ENCODE results near the gene ME3.

The ME3 gene

DNA sequence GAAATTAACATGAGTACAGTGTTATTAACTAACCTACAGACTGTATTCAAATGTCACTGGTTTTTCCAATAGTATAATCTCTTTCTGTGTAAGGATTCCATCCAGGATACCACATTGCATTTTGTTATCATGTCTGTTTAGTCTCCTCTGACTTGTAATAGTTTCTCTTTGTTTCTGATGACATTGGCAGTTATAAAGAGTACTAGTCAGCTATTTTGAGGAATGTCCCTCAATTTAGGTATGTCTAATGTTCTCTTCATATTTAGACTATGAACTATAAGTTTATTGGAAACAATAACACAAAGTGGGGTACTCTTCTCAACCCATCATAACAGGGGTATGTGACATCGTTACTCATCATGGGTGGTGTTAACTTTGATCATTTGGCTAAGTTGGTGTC is 20.3 kb upstream of the ME3 start:
- DNase-seq (ENCODE audit: low read depth in 2 of 2), result no peak

DNA sequence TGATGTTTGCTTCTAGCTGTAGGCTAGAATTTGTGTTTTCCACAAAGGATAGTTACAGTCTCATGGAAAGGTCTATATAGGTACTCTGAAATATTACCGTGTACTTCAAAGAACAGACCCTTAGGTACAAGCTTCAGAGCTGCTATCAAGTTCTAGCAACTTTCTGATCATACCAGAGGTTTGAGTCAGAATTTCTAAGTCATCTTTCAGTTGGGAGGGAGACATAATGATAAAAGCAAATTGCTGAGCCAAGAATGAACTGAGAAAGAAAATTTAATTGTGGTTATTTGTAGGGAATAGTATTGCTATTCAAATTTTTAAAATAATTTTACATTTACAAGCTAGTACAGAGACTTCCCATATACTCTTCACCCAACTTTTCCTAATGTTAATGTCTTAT is 19.9 kb upstream of the ME3 start:
- no peak for DNase-seq (ENCODE audit: low read depth in 2 of 2)

DNA sequence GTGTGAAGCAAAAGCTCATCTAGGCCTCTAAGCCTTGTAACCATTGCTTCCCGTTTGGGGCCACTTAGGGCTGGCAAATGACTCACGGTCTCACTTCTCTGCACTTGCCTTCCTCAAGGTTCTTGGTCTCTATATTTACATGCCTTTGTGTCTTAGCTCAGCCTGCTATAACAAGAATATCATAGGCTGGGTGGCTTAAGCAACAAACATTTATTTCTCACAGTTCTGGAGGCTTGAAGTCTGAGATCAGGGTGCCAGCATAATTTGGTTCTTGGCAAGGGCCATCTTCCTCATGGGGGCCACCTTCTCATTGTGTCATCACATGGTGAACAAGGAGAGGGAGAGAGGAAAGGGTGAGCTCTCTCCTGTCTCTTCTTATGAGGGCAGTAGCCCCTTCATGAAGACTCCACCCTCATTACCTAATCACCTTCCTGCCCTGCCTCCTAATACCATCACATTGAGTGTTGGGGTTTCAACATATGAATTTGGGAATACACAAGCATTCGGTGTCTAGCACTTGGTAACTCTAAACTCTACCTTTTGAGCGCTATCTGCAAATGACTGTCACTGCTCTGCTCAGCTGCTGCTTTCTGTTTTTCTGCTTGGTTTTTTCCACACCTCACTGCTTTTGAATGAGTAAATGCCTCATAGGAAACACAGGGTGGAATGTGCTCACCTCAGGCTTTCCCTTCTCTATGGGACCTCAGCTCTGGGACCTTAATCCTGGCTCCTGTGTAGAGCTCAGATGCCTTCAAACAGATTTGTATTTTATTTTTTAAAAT is 16.2 kb upstream of the ME3 start:
- no peak for DNase-seq (ENCODE audit: low read depth in 2 of 2)

DNA sequence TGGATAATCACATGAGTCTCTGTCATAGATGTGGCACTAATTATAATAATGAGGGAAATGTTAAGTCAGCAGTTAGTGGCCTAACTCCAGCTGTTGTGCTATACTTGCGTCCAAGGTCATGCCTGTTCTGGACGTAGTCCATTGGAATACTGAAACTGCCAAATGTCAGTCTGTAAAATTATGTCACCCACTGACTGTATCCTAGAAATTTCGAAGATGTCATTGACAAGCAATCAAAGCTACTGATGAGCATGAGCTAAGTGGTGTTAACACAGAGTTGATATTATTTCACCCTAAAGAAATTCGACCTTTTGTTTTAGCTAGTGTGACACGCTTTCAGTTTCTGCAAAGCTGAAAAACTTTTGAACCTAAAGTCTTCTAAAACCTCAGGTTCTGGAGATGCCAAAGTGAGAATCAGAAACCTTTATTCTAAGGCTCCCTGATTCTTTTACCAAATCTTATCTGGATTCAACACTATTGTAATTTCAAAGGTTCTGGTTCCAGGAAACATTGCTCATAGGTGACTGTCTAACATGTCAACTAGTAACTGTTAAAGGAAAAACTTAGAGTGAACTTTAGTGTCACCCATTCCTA is 14.9 kb upstream of the ME3 start:
- no peak for DNase-seq (ENCODE audit: low read depth in 2 of 2)

DNA sequence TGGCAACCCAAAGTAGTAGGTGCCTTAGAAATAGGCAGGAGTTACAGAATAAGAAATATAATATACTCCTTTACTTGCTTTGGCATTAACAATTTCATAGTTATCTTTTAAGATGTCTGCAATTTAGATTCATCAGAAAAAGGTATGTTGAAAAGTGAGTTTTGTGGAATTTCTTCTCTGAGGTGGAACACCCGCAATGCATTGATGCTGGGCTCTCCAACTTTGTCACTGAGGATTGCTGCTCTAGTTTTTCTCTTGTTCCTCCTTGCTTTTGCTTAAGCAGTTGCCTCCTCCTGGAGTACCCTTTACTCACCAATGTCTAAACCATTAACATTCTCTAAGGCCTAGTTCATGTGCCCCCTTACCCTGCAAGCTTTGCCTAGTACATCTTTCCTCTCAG is 14.1 kb upstream of the ME3 start:
- no peak for DNase-seq (ENCODE audit: low read depth in 2 of 2)

DNA sequence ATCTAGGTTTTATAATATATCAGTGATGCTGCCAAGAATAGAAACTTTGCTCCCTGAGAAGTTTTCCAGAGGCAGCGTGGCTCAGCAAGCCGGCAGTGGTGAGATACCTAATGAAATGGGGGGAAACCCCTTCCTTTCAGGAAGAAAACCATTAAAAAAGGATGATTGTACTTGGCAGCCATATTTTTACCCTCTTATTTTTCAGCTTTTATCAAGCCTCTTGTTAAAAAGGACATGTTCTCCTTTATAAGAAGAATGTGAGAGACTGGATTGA is 9.0 kb upstream of the ME3 start:
- DNase-seq (ENCODE audit: low read depth in 2 of 2), result no peak

DNA sequence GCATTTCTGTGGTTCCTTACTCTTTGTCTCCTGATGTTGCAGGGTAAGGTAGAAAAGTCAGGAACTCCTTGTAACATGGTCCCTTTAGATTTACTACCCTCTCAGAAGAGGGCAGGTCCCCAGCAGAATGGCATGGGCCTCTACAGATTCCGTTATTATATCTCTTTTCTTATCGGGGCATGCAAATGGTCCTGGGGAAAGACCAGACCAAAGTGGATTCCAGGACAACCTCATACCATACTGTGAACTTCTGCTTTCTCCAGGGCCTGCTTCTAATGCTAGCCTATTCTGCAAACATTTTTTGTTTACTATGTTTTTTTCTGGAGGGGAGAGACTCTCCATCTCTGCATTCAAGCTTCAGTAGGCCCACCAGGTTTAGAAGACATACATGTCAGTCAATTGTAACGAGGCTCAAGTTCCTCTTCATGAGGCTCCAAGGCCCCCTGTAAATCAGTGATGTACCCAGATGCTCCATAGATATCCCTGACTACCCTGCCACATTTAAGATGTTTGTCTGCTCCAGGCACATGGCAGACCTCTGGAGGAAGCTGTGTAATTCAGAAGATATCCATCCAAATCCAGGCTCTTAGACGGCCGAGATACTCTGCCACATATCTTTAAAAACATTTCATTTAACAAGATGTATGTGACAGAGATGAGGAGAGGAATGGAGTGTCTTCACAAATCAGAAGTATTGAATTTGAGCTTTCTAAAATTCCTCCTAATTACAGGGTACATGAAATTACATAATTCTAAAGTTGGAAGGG is 8.5 kb upstream of the ME3 start:
- DNase-seq (ENCODE audit: low read depth in 2 of 2), result no peak

DNA sequence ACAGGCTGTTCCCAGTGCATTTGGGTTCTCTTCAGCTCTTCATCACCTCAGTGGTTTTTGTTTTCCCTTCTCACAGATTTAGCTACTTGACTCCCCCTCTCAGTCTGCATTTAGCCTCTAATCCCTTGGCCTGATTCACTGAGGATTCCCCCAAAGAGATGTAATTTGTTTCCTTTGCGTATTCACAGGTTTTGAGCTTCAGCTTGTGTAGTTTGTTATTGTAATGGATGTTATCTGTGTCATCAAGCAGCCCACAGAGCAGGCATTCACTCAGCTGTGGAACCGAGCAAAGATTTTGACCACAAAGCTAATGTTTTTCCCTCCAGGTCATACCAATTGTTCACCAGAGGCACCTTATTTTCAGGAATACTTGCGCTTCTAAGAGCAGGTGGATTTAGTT is 6.4 kb upstream of the ME3 start:
- no peak for DNase-seq (ENCODE audit: low read depth in 2 of 2)

DNA sequence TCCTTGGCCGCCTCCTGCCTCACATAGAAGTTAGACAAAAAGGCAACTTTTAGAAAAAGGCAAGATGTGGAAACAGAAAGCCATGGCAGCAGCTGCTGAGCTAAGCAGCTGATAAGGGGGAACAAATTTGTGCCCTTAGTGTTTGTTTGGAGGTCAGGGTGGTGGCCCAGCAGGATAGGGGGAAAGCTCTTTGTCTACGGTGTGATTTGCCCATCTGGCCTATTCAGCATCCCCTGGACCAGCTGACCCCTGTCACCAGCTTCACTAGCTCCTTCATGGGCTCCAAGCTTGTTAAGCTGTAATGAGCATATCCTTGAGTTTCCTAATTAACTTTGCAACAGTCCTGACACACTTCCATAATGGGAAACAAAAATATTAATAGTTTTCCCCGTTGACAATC is 5.9 kb upstream of the ME3 start:
- no peak for DNase-seq (ENCODE audit: low read depth in 2 of 2)

DNA sequence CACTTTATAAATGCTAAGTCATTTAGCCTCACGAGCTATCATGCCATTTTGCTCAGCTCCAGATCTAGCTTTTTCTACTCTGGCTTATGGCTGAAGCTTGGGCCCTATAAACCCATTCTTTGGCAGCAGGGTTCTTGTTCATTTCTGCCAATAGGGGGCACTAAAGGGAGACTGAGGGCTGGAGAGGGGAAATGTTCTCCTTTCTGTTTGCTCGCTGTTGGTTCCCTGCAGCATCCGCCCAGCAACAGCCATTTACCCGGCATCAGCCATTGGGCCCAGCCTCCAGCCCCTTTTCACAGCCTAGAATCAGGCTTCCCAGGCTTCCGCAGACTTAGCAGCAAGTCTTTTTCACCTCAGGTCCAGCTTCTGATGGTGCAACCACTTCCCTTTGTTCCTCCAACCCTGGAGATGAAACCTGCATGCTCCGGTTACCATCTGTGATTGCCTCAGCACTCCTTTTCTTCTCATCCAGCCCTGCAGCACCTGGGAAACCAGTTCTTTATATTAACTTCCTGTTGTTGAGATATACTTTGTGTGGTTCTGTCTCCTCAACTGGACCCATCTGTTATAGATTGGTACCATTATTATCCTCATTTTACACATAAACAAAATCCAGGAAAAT is 4.2 kb upstream of the ME3 start:
- no peak for DNase-seq (ENCODE audit: low read depth in 2 of 2)

DNA sequence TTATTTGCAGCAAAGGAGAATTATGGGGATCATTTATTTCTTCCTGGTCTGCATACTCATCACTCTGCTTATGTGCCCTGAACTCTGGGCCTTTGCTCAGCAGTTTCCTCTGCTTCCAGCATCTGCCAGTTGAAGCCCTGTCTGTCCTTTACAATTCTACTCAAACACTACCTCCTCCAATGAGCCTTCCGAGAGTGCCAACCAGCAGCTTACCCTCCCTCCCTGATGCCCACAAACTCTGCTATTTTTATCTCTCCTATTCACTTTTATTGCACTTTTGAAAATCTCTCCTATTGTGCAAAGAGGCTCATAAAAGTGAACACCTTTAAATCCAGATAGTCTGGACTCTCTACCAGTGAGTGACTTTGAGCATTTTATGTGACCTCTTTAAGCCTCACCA is 3.6 kb upstream of the ME3 start:
- DNase-seq (ENCODE audit: low read depth in 2 of 2), result no peak

DNA sequence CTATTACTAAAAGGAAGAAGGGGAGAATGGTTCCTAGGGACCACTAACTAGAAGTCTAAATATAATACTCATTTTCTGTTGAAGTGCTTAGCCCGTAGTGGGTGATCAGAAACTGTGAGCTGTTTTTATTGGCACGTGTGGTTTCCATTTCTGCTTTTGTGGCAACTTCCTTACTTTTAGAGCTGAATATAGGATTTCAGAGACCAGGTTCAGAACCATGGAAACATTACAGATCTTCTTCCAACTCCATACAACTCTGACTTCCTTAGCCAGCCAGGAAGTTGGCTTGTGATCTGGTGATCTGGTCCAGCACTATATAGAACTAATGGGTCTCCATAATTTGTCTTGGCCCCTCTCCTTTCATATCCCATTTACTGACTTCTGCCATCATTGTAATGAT is 2.6 kb upstream of the ME3 start:
- DNase-seq (ENCODE audit: low read depth in 2 of 2), result no peak

DNA sequence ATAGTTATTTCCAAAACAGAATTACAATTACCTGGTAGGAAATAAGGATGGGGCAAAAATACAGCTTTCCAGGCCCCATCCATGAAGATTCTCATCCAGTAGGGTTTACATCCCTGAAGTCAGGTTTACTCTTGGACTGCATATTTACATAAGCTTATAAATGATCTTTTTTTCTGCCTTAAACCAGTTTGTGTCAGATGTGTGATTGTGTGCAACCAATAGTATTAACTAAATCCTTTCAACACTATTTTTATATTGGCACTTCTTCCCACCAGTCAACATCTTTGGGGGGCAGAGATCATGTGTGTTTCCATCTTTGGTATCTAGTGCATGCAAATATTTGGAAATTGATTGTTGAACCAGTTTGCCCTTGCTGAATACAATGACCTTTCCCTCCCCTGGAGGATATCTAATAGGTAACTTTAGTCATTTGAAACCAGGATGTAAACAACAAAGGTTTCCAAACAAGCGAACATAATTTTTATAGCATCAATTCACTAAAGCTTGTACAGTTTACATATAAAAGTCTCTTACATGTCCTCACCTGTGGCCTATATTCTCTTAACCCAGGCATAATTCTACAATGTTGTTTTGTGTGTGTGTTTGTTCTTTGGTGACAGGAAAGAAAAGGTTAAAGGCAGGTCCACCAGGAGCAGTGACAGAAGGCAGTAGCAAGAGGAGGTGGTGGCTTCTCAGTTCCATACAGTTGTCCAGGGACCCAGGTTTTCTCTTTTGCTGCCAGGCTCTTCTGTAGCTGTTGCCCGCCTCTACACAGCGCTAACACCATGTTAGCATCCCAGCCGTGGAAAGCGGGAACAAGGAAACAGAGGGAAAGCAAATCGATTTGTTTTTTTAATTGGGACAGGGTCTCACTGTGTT is 1.7 kb upstream of the ME3 start:
- DNase-seq (ENCODE audit: low read depth in 2 of 2), result no peak

DNA sequence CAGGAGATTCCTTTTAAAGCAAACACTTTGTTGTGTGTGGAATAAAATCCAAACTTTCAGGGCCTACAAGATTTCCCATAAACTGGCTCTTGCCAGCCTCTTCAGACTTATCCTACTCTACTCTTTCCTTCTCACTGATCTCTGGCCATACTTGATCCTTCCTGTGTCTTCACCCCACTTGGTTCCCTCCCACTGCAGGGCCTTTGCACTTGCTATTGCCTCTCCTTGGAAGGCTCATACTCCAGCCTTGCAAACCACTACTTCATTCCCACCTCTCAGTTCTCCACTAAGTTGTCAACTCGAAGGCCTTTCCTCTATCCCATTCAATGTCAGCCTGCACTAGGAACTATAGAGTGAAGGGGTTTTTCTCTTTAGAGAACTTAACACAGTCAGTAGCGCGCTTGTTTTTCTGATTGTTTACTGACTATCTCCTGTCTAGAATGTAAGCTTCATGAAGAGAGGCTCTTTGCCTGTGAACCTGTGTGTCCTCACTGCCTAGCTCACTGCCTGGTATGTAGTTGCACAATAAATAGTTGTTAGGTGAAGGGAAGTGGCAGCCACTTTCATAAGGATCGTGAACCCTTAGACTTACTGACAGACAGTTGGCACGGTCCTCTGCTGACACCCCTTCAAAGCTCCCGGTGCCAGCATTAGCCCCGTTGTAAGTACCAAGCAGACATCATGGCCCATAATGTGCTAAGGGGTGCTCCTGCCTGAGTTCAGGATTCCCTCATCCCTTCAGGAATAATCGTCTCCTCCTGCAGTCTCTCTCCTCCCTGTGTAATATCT is 833 bp upstream of the ME3 start:
- DNase-seq (ENCODE audit: low read depth in 2 of 2), result no peak

DNA sequence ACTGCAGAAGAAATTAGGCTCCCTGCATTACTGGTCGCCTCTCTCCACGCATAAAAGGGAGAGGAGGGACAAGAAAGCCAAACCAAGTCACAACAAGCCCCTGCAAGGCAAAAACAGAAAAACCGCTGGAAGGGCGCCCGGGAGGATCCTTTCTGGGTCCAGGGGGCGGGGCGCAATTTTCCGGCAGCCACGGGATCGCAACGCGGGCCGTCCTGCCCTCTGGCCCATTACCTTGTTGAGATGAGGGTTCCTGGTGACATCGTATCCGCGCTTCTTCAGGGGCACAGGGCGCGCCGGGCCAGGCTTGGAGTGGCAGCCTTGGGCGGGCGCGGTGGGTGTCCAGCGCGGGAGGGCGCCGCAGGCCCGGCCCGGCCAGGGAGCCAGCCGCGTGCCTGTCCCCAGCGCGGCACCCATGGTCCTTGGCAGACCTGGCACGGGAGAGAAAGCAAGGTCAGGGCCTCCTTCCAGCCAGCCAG is 847 bp downstream of the ME3 start:
- no peak for DNase-seq (ENCODE audit: low read depth in 2 of 2)

DNA sequence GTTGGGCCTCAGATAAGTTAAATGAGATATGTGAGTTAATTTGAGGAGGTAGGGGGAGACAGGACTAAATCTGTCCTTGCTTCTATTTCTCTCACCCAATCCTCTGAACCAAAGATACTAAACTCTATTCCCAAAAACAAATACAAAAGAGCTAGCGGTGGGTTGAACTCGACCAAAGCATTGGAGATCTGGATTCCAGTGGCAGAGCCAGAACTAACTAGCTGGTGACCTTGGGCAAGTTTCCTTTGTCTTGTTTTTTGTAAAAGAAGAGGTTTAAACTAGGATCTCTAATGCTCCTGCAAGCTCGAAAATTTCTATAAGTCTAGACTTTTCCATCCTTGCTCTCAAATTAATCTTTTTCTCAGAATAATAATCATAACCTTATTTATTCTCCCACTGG is 1.5 kb downstream of the ME3 start:
- no peak for DNase-seq (ENCODE audit: low read depth in 2 of 2)

DNA sequence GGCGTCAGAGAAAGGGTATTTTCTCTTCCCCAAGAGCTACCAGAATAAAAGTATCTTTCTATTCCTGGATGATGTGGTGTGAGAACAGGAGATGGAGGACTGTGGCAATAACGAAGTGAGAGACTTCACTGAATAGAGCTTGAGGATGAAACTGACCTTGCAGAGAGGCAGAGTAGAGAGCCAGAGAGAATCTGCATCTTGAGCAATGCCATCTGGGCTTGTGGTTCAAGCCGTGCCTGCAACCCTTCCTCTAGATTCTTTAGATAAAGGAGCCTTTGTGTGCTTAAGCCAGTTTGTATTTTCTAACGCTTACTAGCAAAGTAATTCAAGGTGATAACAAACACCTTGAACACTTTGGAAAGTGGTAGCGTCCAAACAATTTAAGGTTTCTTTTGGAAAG is 2.2 kb downstream of the ME3 start:
- DNase-seq (ENCODE audit: low read depth in 2 of 2), result no peak

DNA sequence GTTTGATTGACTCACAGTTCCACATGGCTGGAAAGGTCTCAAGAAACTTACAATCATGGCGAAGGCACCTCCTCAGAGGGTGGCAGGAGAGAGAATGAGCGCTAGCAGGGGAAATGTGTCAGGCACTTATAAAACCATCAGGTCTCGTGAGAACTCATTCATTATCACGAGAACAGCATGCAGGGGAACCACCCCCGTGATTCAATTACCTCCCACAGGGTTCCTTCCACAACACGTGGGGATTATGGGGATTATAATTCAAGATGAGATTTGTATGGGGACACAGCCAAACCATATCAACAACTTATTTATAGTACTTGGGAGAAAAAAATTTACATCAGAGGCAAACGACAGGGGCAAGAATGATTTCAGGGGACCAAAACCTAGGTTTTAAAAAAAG is 3.0 kb downstream of the ME3 start:
- DNase-seq (ENCODE audit: low read depth in 2 of 2), result no peak

DNA sequence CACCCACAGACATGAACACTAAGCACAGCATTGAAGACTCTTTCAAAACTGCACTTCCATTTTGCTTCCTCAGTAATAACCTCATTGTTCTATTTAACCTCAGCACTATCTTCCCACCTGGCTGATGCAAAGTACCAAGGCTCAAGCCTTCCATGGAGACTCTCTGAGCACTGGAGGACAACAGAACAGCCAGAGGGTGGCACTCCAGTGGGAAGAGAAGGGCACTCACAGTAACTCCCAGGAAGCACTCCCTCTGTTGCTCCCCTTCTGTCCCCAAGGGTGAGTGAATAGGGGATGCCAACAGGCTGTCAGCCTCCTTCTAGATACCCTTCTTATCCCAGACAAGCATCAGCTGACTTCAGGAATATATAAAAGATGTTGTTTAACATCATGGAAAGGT is 3.5 kb downstream of the ME3 start:
- no peak for DNase-seq (ENCODE audit: low read depth in 2 of 2)

DNA sequence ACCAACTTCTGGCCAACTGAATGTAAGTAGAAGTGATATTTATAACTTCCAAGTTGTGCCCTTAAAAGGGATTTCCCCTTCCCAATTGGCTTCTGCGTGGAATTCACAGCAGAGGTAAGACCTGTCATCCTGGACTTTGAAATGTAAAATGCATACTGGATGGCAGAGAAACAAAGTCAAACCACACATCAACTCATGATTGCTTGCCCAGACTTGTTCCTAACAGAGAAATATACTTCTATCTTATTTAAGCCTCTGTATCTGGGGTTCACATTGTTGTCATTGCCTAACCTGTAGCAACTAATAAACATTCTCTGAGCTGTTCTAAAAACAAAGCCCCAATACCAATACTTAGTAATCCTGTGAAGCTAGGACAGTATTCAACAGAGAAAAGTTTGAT is 6.2 kb downstream of the ME3 start:
- no peak for DNase-seq (ENCODE audit: low read depth in 2 of 2)

DNA sequence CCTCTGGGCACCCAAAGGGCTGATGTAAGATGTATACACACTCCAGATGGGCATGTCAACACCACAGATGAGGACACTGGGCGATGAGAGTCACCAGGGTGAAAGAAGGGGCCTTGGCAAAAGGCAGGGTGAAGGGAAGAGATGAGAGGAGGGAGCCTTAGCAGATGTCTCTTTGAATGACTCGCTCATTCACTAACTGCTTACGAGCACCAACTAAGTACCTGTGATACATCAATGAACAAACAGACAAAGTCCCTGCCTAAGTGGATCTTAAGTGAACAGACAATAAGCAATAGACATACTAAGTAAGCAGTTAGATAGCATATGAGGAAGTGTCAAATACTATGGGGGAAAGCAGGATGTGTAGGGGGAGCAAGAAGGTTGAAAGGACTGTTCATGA is 7.5 kb downstream of the ME3 start:
- DNase-seq (ENCODE audit: low read depth in 2 of 2), result no peak
